PFSK-1 (cell line): Measurements from ENCODE around the gene RALGPS1.

Experiments
- FOXP2 ChIP-seq: optimal IDR thresholded peaks from 2 replicates; pipeline ENCODE3; 2011; ENCODE audit warnings: borderline replicate concordance, control low read depth, inconsistent platforms; ENCODE audit not compliant: insufficient read depth; ENCODE audit errors: extremely low read length, extremely low read depth
- POLR2AphosphoS5 ChIP-seq: IDR thresholded peaks from 2 replicates; pipeline ENCODE4 v1.6.1; 2012; ENCODE audit warnings: low read depth, mild to moderate bottlenecking, control low read depth, low read length, moderate library complexity
- TF ChIP-seq, protein P1 (sequence below), 2 experiments: IDR thresholded peaks; 2 replicates each; pipeline versions ENCODE4 v1.6.1 to v1.8.0; 2011 to 2012; ENCODE audit warnings: low read depth in 2 of 2, low read length in 2 of 2, control low read depth in 1 of 2, inconsistent platforms in 1 of 2, mild to moderate bottlenecking in 1 of 2, moderate library complexity in 1 of 2; ENCODE audit not compliant: insufficient read depth in 1 of 2

DNA sequence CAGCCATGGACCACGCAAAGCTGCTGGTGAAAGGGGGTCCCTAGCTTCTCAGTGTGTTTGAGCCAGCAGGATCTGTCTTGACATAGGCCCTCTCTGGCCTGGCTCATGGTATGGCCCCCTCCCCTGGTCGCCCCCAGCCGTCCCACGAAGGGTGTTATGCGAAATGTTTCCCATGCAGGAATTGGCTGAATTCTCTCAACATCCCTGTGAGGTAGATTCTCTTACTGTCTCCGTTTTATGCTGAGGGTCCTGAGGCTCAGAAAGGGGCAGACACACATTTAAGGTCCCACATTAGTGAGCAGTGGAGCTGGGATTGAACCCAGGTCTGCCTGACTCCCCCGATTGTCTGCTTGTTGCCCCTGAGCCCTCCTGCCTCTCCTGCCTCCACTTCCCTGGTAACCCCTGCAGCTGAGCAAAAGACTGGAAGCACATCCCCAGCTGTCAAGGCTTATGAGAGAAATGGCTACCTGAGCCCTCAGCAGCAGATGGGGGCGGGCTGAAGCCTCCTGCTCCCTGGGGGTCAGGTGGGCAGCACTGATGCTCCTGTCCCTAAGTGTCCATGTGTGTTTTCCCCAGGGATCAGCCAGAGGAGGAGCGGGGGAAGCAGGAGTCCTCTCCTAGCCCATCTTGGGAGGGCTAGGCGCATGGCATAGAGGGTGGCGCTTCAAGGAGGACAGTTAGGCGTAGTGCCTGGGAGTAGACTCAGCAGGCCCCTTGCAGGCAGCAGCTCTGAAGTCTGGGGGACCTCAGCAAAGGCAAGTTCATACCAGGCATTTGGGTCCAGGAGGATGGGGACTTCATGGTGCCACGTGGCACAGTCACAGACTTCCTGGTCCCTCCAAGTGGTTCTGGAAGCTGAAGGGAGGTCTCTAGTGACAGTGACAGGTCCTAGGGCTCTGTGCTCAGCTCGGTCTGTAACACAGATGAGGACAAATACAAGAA lies 301.0 kb downstream of the RALGPS1 start:
- TF ChIP-seq POLR2AphosphoS5, result no peak
- TF ChIP-seq, protein P1, sequence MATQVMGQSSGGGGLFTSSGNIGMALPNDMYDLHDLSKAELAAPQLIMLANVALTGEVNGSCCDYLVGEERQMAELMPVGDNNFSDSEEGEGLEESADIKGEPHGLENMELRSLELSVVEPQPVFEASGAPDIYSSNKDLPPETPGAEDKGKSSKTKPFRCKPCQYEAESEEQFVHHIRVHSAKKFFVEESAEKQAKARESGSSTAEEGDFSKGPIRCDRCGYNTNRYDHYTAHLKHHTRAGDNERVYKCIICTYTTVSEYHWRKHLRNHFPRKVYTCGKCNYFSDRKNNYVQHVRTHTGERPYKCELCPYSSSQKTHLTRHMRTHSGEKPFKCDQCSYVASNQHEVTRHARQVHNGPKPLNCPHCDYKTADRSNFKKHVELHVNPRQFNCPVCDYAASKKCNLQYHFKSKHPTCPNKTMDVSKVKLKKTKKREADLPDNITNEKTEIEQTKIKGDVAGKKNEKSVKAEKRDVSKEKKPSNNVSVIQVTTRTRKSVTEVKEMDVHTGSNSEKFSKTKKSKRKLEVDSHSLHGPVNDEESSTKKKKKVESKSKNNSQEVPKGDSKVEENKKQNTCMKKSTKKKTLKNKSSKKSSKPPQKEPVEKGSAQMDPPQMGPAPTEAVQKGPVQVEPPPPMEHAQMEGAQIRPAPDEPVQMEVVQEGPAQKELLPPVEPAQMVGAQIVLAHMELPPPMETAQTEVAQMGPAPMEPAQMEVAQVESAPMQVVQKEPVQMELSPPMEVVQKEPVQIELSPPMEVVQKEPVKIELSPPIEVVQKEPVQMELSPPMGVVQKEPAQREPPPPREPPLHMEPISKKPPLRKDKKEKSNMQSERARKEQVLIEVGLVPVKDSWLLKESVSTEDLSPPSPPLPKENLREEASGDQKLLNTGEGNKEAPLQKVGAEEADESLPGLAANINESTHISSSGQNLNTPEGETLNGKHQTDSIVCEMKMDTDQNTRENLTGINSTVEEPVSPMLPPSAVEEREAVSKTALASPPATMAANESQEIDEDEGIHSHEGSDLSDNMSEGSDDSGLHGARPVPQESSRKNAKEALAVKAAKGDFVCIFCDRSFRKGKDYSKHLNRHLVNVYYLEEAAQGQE (IDR thresholded peaks at IDR 0.05; ENCODE audit: insufficient read depth in 1 of 2, low read depth in 2 of 2, low read length in 2 of 2), result no peak
- TF ChIP-seq FOXP2, result no peak
